Hematopoietic multipotent progenitor cell (in vitro differentiated cells): ENCODE results near the gene ROPN1L. TPM values are rescaled to one million over a fixed set of nuclear protein-coding genes. Genes with fewer than 3 reads are reported as not detected.
"Not testable (repeated sequence)": the region's sequence is repeated elsewhere in the genome, so short reads cannot be mapped to it uniquely, and the experiment has no call there.

Experiments used
- DNase-seq, 3 donors: peaks; one replicate each; pipeline ENCODE4 v3.0.0-alpha.2; 2011 to 2015; ENCODE audit warnings: low read depth in 2 of 3, low spot score in 2 of 3
- total RNA-seq: library from RNA; depleted of rRNA; stranded (reverse); fragments of >200 nt; gene quantifications from one replicate; pipeline ENCODE4 v1.2.3, GENCODE V29; 2012

ROPN1L gene
- total RNA-seq, 1 donor, result 1.9 TPM

GRCh38 chr5:10475931-10476676, 34.4 kb downstream of the ROPN1L start:
- no peak for DNase-seq

GRCh38 chr5:10476878-10477277, 35.2 kb downstream of the ROPN1L start:
- no peak for DNase-seq

- DNase-seq, result no peak
Observed at GRCh38 chr5:10477943-10478342, 36.3 kb downstream of the ROPN1L start.

- DNase-seq, result no peak
Observed at GRCh38 chr5:10478436-10478835, 36.8 kb downstream of the ROPN1L start.

GRCh38 chr5:10479154-10479721, 37.6 kb downstream of the ROPN1L start:
- DNase-seq, result no peak

- no peak for DNase-seq
Observed at GRCh38 chr5:10480237-10480985, 38.7 kb downstream of the ROPN1L start.

GRCh38 chr5:10481241-10481935, 39.7 kb downstream of the ROPN1L start:
- DNase-seq, result no peak

- DNase-seq, result no peak
Observed at GRCh38 chr5:10482791-10483530, 41.3 kb downstream of the ROPN1L start.

GRCh38 chr5:10484774-10485141, 43.1 kb downstream of the ROPN1L start:
- no peak for DNase-seq

- peak in 2 of 3 donors; percentile 91 to 95 for DNase-seq
Observed at GRCh38 chr5:10485142-10485795, 43.6 kb downstream of the ROPN1L start.

- DNase-seq, result no peak
Observed at GRCh38 chr5:10485897-10486296, 44.2 kb downstream of the ROPN1L start.

- DNase-seq, result no peak
Observed at GRCh38 chr5:10486511-10487344, 45.0 kb downstream of the ROPN1L start.

- DNase-seq, result no peak
Observed at GRCh38 chr5:10488144-10488543, 46.5 kb downstream of the ROPN1L start.

GRCh38 chr5:10489810-10490426, 48.2 kb downstream of the ROPN1L start:
- peak in 2 of 3 donors; percentile 82 to 84 for DNase-seq

- DNase-seq, result no peak
Observed at GRCh38 chr5:10490927-10491672, 49.4 kb downstream of the ROPN1L start.

- DNase-seq, result no peak
Observed at GRCh38 chr5:10491673-10492026, 50.0 kb downstream of the ROPN1L start.

- DNase-seq, result no peak
Observed at GRCh38 chr5:10493884-10494283, 52.2 kb downstream of the ROPN1L start.

- DNase-seq, result not testable (repeated sequence)
Observed at GRCh38 chr5:10494497-10494896, 52.8 kb downstream of the ROPN1L start.
